K562 (cell line): ENCODE data around the gene OLFML1.

Experiments
- CHD4 ChIP-seq: fragments of 200-600 bp; sonication (generic); IDR thresholded peaks from 3 replicates; pipeline ENCODE4 v1.6.1; 2012; ENCODE audit warnings: low read depth, mild to moderate bottlenecking, mixed read lengths, low read length, inconsistent platforms; ENCODE audit not compliant: insufficient read depth, insufficient replicate concordance, poor library complexity, severe bottlenecking
- CTCF ChIP-seq, 3 experiments: IDR thresholded peaks in 2 of 3; conservative IDR thresholded peaks in 1 of 3; 2 replicates each; pipeline ENCODE4 v1.5.1; 2011 to 2012; ENCODE audit warnings: low read length in 3 of 3, mild to moderate bottlenecking in 3 of 3, control low read depth in 2 of 3, improper control_type of control experiment in 1 of 3, inconsistent platforms in 1 of 3, low read depth in 1 of 3, mixed read lengths in 1 of 3, moderate library complexity in 1 of 3; ENCODE audit not compliant: insufficient read depth in 2 of 3
- FOXP4 ChIP-seq: sonication (generic); formaldehyde crosslinking; IDR thresholded peaks from 2 replicates; pipeline ENCODE4 v1.8.0; 2022; ENCODE audit warnings: mild to moderate bottlenecking, missing genetic modification reagents, borderline replicate concordance
- KAT2B ChIP-seq: IDR thresholded peaks from one replicate; pipeline ENCODE4 v1.6.1; 2012; ENCODE audit warnings: low read depth, mild to moderate bottlenecking, control low read depth, inconsistent platforms, low read length, moderate library complexity
- NFRKB ChIP-seq: fragments of 450-650 bp; IDR thresholded peaks from 2 replicates; pipeline ENCODE4 v1.6.1; 2016; ENCODE audit warnings: low read depth
- TGIF2 ChIP-seq: sonication (generic); formaldehyde crosslinking; IDR thresholded peaks from 2 replicates; pipeline ENCODE4 v1.8.1; 2022; ENCODE audit warnings: mild to moderate bottlenecking, missing genetic modification reagents, moderate library complexity
- TSC22D4 ChIP-seq: fragments of 450-650 bp; IDR thresholded peaks from 2 replicates; pipeline ENCODE4 v1.6.1; 2016; ENCODE audit warnings: missing genetic modification characterization, missing biosample characterization, control low read depth

- no peak for TF ChIP-seq CHD4
- no peak for TF ChIP-seq NFRKB
- TF ChIP-seq TSC22D4 (tag), result no peak
- no peak for TF ChIP-seq KAT2B
- TF ChIP-seq FOXP4, result no peak
- no peak for TF ChIP-seq CTCF (IDR thresholded peaks at IDR 0.05 in 2 of 3, conservative IDR thresholded peaks at IDR 0.05 in 1 of 3; ENCODE audit: insufficient read depth in 2 of 3, low read depth in 1 of 3, low read length in 3 of 3)
- no peak for TF ChIP-seq TGIF2 (CRISPR knock-in tag)
These were observed 69.9 kb downstream of the OLFML1 start for GRCh38 chr11:7555052-7555699.
